Fibroblast of the aortic adventitia (primary cell): ENCODE data around the gene PANK3. TPM values are rescaled to one million over a fixed set of nuclear protein-coding genes. Genes with fewer than 3 reads are reported as not detected.
"Not testable (repeated sequence)": the region's sequence is repeated elsewhere in the genome, so short reads cannot be mapped to it uniquely, and the experiment has no call there.

ENCODE experiments used
- DNase-seq: peaks from one replicate; pipeline ENCODE4 v3.0.0-alpha.2; 2010; ENCODE audit warnings: low read depth
- H3K4me3 ChIP-seq: 2 replicates; pipeline ENCODE4 v1.5.1; 2011; ENCODE audit warnings: low read depth, mild to moderate bottlenecking, control low read depth, low read length, moderate library complexity
- total RNA-seq: library from RNA; depleted of rRNA; stranded (reverse); fragments of >200 nt; gene quantifications from 2 replicates; pipeline ENCODE4 v1.2.3, GENCODE V29; 2012; ENCODE audit warnings: low replicate concordance
- TF ChIP-seq, protein P1 (sequence below): IDR thresholded peaks from 2 replicates; pipeline ENCODE4 v1.5.1; 2011; ENCODE audit warnings: mild to moderate bottlenecking, low read length, control low read depth, inconsistent platforms; ENCODE audit not compliant: insufficient read depth

PANK3 gene
- total RNA-seq, 1 donor, result 35.3 TPM

DNA sequence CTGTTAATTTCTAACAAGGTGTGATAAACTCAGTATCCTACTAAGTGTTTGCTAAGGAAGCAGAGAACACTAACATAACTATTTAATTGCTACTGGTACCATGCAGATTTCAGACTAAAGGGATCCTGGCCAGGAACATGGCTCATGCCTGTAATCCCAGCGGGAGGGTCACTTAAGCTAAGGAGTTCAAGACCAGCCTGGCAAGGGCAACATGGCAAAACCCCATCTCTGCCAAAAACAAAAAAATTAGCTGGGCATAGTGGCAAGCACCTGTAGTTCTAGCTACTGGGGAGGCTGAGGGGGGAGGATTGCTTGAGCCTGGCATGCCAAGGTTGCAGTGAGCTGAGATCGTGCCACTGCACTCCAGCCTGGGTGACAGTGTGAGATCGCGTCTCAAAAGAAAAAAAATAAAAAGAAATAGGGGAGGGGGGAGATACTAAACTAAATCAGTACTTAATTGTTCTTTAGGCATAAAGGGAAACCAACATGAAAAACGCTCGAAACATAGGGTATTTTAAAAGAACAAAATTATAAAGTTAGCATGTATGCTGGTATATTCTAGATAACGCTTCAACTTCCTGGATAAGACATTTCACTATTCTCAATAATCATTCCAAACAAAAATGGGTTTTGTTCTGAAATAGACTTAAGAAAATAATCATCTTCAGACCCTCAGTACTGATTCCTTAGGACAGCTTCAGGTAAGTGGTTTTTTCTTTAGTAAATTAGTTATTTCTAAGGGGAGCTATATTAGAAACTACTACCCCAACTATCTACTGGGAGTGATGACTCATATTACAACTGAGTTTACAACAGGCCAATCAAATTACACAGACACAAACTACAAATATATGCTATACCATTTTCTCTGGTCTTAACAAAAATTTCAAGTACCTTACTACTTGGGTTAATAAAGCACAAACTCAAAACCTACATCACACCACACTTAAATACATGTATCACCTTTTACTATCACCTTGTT, 3.5 kb downstream of the PANK3 start:
- no peak for DNase-seq
- no peak overlapping the region for H3K4me3 ChIP-seq
- TF ChIP-seq, protein P1, sequence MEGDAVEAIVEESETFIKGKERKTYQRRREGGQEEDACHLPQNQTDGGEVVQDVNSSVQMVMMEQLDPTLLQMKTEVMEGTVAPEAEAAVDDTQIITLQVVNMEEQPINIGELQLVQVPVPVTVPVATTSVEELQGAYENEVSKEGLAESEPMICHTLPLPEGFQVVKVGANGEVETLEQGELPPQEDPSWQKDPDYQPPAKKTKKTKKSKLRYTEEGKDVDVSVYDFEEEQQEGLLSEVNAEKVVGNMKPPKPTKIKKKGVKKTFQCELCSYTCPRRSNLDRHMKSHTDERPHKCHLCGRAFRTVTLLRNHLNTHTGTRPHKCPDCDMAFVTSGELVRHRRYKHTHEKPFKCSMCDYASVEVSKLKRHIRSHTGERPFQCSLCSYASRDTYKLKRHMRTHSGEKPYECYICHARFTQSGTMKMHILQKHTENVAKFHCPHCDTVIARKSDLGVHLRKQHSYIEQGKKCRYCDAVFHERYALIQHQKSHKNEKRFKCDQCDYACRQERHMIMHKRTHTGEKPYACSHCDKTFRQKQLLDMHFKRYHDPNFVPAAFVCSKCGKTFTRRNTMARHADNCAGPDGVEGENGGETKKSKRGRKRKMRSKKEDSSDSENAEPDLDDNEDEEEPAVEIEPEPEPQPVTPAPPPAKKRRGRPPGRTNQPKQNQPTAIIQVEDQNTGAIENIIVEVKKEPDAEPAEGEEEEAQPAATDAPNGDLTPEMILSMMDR, result no peak

DNA sequence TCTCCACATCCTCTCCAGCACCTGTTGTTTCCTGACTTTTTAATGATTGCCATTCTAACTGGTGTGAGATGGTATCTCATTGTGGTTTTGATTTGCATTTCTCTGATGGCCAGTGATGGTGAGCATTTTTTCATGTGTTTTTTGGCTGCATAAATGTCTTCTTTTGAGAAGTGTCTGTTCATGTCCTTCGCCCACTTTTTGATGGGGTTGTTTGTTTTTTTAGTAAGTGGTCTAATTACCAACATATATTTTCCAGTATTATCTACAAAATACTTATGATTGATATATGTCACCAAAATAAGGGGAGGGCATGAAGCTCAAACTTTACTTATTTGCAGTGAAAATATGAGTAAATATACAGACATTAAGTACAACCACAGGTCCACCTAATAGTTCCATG, 5.0 kb downstream of the PANK3 start:
- H3K4me3 ChIP-seq, result not testable (repeated sequence)

DNA sequence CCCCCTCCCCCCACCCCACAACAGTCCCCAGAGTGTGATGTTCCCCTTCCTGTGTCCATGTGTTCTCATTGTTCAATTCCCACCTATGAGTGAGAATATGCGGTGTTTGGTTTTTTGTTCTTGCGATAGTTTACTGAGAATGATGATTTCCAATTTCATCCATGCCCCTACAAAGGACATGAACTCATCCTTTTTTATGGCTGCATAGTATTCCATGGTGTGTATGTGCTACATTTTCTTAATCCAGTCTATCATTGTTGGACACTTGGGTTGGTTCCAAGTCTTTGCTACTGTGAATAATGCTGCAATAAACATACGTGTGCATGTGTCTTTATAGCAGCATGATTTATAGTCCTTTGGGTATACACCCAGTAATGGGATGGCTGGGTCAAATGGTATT, 5.5 kb downstream of the PANK3 start:
- H3K4me3 ChIP-seq, DNase-seq: not testable (repeated sequence)

More for the DNA sequence above, 5.0 kb downstream of the PANK3 start:
- not testable (repeated sequence) for DNase-seq

DNA sequence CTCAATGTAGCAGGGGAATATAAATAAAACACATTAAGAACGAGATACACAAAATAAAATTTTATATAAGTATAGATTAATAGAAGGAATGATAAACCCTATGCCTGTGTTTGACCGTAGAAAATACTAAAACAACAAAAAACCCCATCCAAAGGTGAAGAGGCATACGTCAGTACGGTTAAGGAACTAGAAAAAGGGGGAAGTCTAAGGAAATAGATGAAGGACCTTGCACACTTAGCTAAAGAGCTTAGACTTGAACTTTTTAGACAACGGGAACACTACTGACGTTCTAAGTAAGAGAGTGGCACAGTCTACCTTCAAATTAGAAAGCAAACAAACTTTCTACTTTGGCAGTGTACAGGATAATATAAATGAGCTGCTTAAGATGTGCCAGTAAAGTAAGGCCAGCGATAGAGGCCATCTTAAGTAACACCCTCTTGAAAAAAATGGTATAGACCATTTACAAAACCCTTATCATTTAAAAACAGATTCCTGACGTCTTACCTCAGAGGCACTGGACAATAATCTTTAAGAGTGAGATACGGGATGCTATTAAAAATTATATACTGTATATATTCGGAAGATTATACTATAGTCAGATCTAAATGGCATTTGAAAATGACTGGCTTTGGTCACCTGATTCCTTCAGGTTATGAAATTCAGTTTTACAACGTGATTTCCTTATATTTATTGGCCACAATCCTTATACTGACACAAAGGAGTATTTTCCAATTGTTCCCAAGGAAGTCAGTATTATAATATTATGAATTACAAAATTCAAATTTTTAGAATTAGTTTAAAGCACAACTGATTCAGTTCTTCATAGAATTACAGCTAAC, 8.5 kb downstream of the PANK3 start:
- no peak for DNase-seq
- TF ChIP-seq, protein P1, result no peak
- H3K4me3 ChIP-seq, result no peak overlapping the region

DNA sequence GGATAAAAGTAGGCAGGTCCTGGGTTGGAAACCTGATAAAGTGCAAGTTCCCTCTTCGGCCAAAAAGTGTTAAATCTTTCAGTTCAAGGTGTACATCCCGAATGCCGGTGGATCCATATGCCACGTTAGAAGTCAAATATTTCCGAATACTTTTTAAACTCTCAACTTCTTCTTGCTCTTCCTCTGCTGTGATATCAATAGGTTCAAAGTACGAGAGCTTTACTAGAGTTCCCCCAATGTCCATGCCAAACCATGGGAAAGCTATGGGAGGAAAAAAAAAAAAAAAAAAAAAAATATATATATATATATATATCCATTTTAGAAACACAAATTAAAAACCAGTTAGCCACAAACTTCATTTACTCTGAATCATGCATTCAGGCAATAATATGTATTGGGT, 10.4 kb downstream of the PANK3 start:
- no peak overlapping the region for H3K4me3 ChIP-seq
- DNase-seq, result no peak
- TF ChIP-seq, protein P1, result no peak

DNA sequence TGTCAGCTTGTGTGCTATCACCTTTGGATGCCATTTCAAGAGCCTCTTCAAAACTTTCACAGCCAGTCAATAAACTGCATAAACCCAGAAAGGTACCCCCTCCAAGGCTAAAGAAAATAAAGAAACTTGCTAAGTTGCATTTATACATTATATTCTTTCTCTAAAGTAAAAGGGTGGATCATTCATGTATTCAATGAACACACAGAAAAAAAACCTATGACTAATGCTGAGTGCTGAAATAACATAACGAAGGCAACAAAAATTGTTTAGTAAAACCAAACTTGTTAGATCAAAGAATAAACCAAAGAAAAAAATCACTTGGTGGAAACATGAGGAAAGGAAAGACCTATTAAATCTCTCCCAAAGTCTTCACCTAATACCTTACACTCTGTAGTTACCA, 15.2 kb downstream of the PANK3 start:
- TF ChIP-seq, protein P1, result no peak

DNA sequence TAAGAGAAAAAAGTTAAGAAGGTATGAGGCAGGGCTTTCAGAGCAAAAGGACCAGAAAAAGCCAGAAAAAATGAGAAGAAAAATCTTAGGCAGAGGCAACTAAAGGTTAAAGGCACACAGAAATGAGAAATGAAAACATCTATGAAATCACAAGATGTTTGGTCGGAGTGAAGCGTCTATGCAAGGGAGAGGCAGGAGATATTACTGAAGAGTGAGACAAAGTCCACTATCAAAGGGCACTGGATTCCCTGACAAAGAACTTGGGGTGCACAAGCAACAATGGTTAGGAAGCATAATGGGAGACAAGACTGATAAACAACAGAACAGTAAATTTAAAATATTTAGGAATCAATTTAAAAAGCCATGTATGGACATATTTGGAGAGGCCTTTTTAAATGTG, 16.9 kb downstream of the PANK3 start:
- no peak overlapping the region for H3K4me3 ChIP-seq
- TF ChIP-seq, protein P1, result no peak
- DNase-seq, result no peak

More for the DNA sequence above, 15.2 kb downstream of the PANK3 start:
- no peak for DNase-seq
- no peak overlapping the region for H3K4me3 ChIP-seq
